Measurements from ENCODE around the gene TRAPPC6A.

The TRAPPC6A gene

GRCh38 chr19:45187421-45188100 is 9.5 kb upstream of the TRAPPC6A start:
- intact Hi-C loops (cut with DNase I), result no loop called here
- peak in 2 of 42 donors; percentile 4 to 11 for DNase-seq

- intact Hi-C loops (cut with DNase I), result no loop called here
- DNase-seq, result no peak
These were observed 8.7 kb upstream of the TRAPPC6A start for GRCh38 chr19:45186509-45187334.

- intact Hi-C loops (cut with DNase I), result no loop called here
- DNase-seq, result no peak
These were observed 6.1 kb upstream of the TRAPPC6A start for GRCh38 chr19:45184115-45184514.

GRCh38 chr19:45182758-45183157 is 4.7 kb upstream of the TRAPPC6A start:
- intact Hi-C loops (cut with DNase I), result no loop called here
- DNase-seq, result no peak

GRCh38 chr19:45180936-45181335 is 2.9 kb upstream of the TRAPPC6A start:
- DNase-seq, result no peak
- intact Hi-C loops (cut with DNase I), result no loop called here

GRCh38 chr19:45179892-45180370 is 1.9 kb upstream of the TRAPPC6A start:
- intact Hi-C loops (cut with DNase I), result loop anchor here (5.0 kb wide), 3 partner anchors 88 to 288 kb away; partner anchors contain the start of genes CLASRP, PPP1R37 and TOMM40
- DNase-seq, result no peak

- DNase-seq, result peak in 21 of 42 donors; percentile 7 to 61 (median 29)
- intact Hi-C loops (cut with DNase I), result loop anchor here (5.0 kb wide), 3 partner anchors 87 to 287 kb away; partner anchors contain the start of genes CLASRP, PPP1R37 and TOMM40
These were observed 1.2 kb upstream of the TRAPPC6A start for GRCh38 chr19:45179072-45179891.

- intact Hi-C loops (cut with DNase I), result loop anchor here (5.0 kb wide), 3 partner anchors 86 to 286 kb away; partner anchors contain the start of genes CLASRP, PPP1R37 and TOMM40
These were observed 430 bp upstream of the TRAPPC6A start, which contains the start of gene BLOC1S3 for GRCh38 chr19:45178262-45179071. Gene BLOC1S3, plus strand, starts transcription at chr19:45178784. Its CDS starts 513 bp downstream, at chr19:45179297.

GRCh38 chr19:45175515-45176345 is 2.3 kb downstream of the TRAPPC6A start:
- intact Hi-C loops (cut with DNase I), result loop anchor here (5.0 kb wide), 3 partner anchors 83 to 283 kb away; partner anchors contain the start of genes CLASRP, PPP1R37 and TOMM40
- DNase-seq, result no peak

More at GRCh38 chr19:45178262-45179071, 430 bp upstream of the TRAPPC6A start, which contains the start of gene BLOC1S3:
- peak; percentile 98 to 100 (median 100) for DNase-seq

GRCh38 chr19:45173816-45174215 is 4.2 kb downstream of the TRAPPC6A start:
- intact Hi-C loops (cut with DNase I), result no loop called here

GRCh38 chr19:45172611-45173208 is 5.3 kb downstream of the TRAPPC6A start:
- no peak for DNase-seq
- intact Hi-C loops (cut with DNase I), result no loop called here

More at GRCh38 chr19:45173816-45174215, 4.2 kb downstream of the TRAPPC6A start:
- no peak for DNase-seq

- DNase-seq, result no peak
- intact Hi-C loops (cut with DNase I), result no loop called here
These were observed 5.9 kb downstream of the TRAPPC6A start for GRCh38 chr19:45172173-45172572.

GRCh38 chr19:45171211-45171623 is 6.8 kb downstream of the TRAPPC6A start:
- DNase-seq, result no peak
- intact Hi-C loops (cut with DNase I), result no loop called here

- DNase-seq, result no peak
These were observed 7.6 kb downstream of the TRAPPC6A start for GRCh38 chr19:45170146-45171106.

GRCh38 chr19:45169602-45170001 is 8.4 kb downstream of the TRAPPC6A start:
- intact Hi-C loops (cut with DNase I), result no loop called here
- no peak for DNase-seq

More at GRCh38 chr19:45170146-45171106, 7.6 kb downstream of the TRAPPC6A start:
- intact Hi-C loops (cut with DNase I), result no loop called here

Measured in head of caudate nucleus (tissue), 42 donors.